SK-N-SH treated with all-trans-retinoic acid at 6 μM for 48 hours (cell line): ENCODE data around the gene RBMS3.
A peak's percentile ranks its signal among the peaks of the same experiment; 100 is the strongest.

Experiments
- ARNTL ChIP-seq: fragments of 450-650 bp; formaldehyde crosslinking; IDR thresholded peaks from 2 replicates; pipeline ENCODE4 v1.5.0; 2020; ENCODE audit warnings: low read depth, mild to moderate bottlenecking, moderate library complexity, borderline replicate concordance
- ISL1 ChIP-seq: fragments of 250-450 bp; sonication (Bioruptor Pico); IDR thresholded peaks from 2 replicates; pipeline ENCODE4 v2.1.2; 2022; ENCODE audit warnings: mild to moderate bottlenecking, moderate library complexity
- PATZ1 ChIP-seq: fragments of 250-450 bp; sonication (Bioruptor Pico); IDR thresholded peaks from 2 replicates; pipeline ENCODE4 v1.8.0; 2020; ENCODE audit warnings: mild to moderate bottlenecking, moderate library complexity, borderline replicate concordance
- POU6F1 ChIP-seq: fragments of 250-450 bp; sonication (Bioruptor Pico); IDR thresholded peaks from 2 replicates; pipeline ENCODE4 v1.8.0; 2021; ENCODE audit warnings: low read depth, mild to moderate bottlenecking, moderate library complexity, borderline replicate concordance
- TCF4 ChIP-seq: fragments of 250-450 bp; sonication (Bioruptor Pico); IDR thresholded peaks from 2 replicates; pipeline ENCODE4 v1.8.0; 2021; ENCODE audit warnings: mild to moderate bottlenecking, moderate library complexity, borderline replicate concordance
- ZFP30 ChIP-seq: fragments of 450-650 bp; formaldehyde crosslinking; IDR thresholded peaks from 2 replicates; pipeline ENCODE4 v1.5.0; 2022; ENCODE audit warnings: mild to moderate bottlenecking, moderate library complexity

DNA sequence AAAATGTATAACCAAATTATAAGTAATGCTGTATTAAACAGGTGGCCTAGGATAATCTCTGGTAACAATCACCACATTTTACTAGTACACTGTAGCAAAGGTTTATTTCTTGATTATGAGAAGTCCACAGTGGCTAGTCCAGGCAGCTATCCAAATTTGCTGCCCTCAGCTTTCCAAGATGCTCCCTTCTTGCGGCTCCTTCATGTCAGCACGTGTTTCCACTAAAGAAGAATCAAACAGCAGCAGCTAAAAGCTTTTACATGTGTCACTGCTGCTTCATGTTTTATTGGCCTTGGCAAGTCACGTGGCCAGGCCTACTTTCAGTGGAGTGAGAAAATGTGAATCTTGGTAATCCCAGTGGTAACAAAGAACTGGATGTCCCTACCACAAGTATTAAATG, 5.6 kb upstream of the RBMS3 start:
- TF ChIP-seq ZFP30 (CRISPR knock-in tag) (no peak), ARNTL (CRISPR knock-in tag) (no peak), ISL1 (CRISPR knock-in tag) (peak; percentile 30; the same call in 1 of the 2 replicates), PATZ1 (CRISPR knock-in tag) (no peak), TCF4 (CRISPR knock-in tag) (no peak), POU6F1 (CRISPR knock-in tag) (no peak)
